HepG2 (cell line): ENCODE data around the gene WWC2.

Experiments used
- CBX2 ChIP-seq, 2 experiments: fragments of 200-600 bp in 1 of 2; sonication (generic); formaldehyde crosslinking in 1 of 2; IDR thresholded peaks; 2 replicates each; pipeline versions ENCODE4 v1.7.0 to v1.8.1; 2018 to 2022; ENCODE audit warnings: low read depth in 2 of 2, low read length in 1 of 2, mild to moderate bottlenecking in 1 of 2, missing genetic modification reagents in 1 of 2
- CTCF ChIP-seq: sonication (generic); formaldehyde crosslinking; IDR thresholded peaks from 2 replicates; pipeline ENCODE4 v1.5.0; 2020; ENCODE audit warnings: mild to moderate bottlenecking, missing genetic modification reagents, moderate library complexity
- EP300 ChIP-seq, 3 experiments: sonication (generic) in 1 of 3; formaldehyde crosslinking in 1 of 3; IDR thresholded peaks; 2 replicates each; pipeline versions ENCODE4 v1.5.1 to v1.6.1; 2011 to 2020; ENCODE audit warnings: low read depth in 2 of 3, low read length in 2 of 3, borderline replicate concordance in 1 of 3, improper control_type of control experiment in 1 of 3, mild to moderate bottlenecking in 1 of 3, missing genetic modification reagents in 1 of 3, moderate library complexity in 1 of 3
- FOXM1 ChIP-seq: sonication (generic); formaldehyde crosslinking; IDR thresholded peaks from 2 replicates; pipeline ENCODE4 v1.5.0; 2020; ENCODE audit warnings: missing genetic modification reagents
- GABPA ChIP-seq, 2 experiments: IDR thresholded peaks; 2 replicates each; pipeline ENCODE4 v1.6.1; 2011 to 2016; ENCODE audit warnings: low read depth in 2 of 2, low read length in 1 of 2, missing biosample characterization in 1 of 2, missing genetic modification characterization in 1 of 2
- HNRNPUL1 ChIP-seq: fragments of 200-400 bp; formaldehyde crosslinking; IDR thresholded peaks from 2 replicates; pipeline ENCODE4 v1.6.1; 2017; ENCODE audit warnings: low read depth, mild to moderate bottlenecking, low read length, moderate library complexity
- MEIS1 ChIP-seq: sonication (generic); formaldehyde crosslinking; IDR thresholded peaks from 2 replicates; pipeline ENCODE4 v1.9.0; 2021; ENCODE audit warnings: mild to moderate bottlenecking, missing genetic modification reagents, moderate library complexity, borderline replicate concordance
- NCOA5 ChIP-seq: sonication (generic); formaldehyde crosslinking; IDR thresholded peaks from 2 replicates; pipeline ENCODE4 v1.4.0; 2020; ENCODE audit warnings: missing genetic modification reagents
- POLR2A ChIP-seq, 2 experiments: IDR thresholded peaks; 2 replicates each; pipeline ENCODE4 v1.6.1; 2011; ENCODE audit warnings: low read depth in 2 of 2, low read length in 2 of 2, mild to moderate bottlenecking in 1 of 2, moderate library complexity in 1 of 2; ENCODE audit not compliant: insufficient read depth in 1 of 2
- ZBTB4 ChIP-seq: sonication (generic); formaldehyde crosslinking; IDR thresholded peaks from 2 replicates; pipeline ENCODE4 v1.4.0; 2020; ENCODE audit warnings: missing genetic modification reagents, mild to moderate bottlenecking, borderline replicate concordance
- ZBTB42 ChIP-seq: sonication (generic); formaldehyde crosslinking; IDR thresholded peaks from 2 replicates; pipeline ENCODE4 v1.5.0; 2020; ENCODE audit warnings: mild to moderate bottlenecking, missing genetic modification reagents
- ZNF121 ChIP-seq: sonication (generic); formaldehyde crosslinking; IDR thresholded peaks from 2 replicates; pipeline ENCODE4 v1.5.0; 2020; ENCODE audit warnings: mild to moderate bottlenecking, missing genetic modification reagents
- ZNF605 ChIP-seq: sonication (generic); formaldehyde crosslinking; IDR thresholded peaks from 2 replicates; pipeline ENCODE4 v1.8.0; 2022; ENCODE audit warnings: mild to moderate bottlenecking, missing genetic modification reagents
- TF ChIP-seq, protein P1 (sequence below): sonication (generic); formaldehyde crosslinking; IDR thresholded peaks from 2 replicates; pipeline ENCODE4 v1.4.0; 2020; ENCODE audit warnings: missing genetic modification reagents, borderline replicate concordance

DNA sequence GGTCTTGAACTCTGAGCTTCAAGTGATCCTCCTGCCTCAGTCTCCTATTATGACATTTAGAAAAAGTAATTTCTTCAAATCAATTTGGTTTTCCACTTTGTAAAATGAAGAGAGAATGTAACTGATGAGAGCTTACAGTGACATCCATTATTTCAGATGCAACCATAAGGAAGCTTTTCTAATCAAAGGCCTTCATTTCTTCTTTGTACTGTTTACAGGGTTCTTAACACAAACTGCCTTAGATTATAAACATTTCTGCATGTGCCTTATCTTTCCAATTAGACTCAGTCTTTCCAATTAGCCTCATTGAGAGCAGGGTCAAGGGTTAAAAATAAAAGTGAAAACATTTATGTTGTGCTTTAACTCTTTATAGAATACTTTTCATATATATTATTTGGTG lies 71.8 kb downstream of the WWC2 start:
- no peak for TF ChIP-seq ZBTB42 (CRISPR knock-in tag)
- no peak for TF ChIP-seq MEIS1
- TF ChIP-seq CBX2 (IDR thresholded peaks at IDR 0.05; ENCODE audit: low read depth, low read length), result no peak
- TF ChIP-seq CBX2 (CRISPR knock-in tag; IDR thresholded peaks at IDR 0.05; ENCODE audit: low read depth), result no peak
- TF ChIP-seq EP300 (IDR thresholded peaks at IDR 0.05; ENCODE audit: low read depth in 2 of 2, low read length in 2 of 2), result no peak
- TF ChIP-seq EP300 (CRISPR knock-in tag; IDR thresholded peaks at IDR 0.05; ENCODE audit: borderline replicate concordance), result no peak
- no peak for TF ChIP-seq CTCF (CRISPR knock-in tag)
- no peak for TF ChIP-seq POLR2A (IDR thresholded peaks at IDR 0.05; ENCODE audit: insufficient read depth in 1 of 2, low read depth in 2 of 2, low read length in 2 of 2)
- TF ChIP-seq HNRNPUL1, result no peak
- TF ChIP-seq ZNF605 (CRISPR knock-in tag), result no peak
- TF ChIP-seq, protein P1, sequence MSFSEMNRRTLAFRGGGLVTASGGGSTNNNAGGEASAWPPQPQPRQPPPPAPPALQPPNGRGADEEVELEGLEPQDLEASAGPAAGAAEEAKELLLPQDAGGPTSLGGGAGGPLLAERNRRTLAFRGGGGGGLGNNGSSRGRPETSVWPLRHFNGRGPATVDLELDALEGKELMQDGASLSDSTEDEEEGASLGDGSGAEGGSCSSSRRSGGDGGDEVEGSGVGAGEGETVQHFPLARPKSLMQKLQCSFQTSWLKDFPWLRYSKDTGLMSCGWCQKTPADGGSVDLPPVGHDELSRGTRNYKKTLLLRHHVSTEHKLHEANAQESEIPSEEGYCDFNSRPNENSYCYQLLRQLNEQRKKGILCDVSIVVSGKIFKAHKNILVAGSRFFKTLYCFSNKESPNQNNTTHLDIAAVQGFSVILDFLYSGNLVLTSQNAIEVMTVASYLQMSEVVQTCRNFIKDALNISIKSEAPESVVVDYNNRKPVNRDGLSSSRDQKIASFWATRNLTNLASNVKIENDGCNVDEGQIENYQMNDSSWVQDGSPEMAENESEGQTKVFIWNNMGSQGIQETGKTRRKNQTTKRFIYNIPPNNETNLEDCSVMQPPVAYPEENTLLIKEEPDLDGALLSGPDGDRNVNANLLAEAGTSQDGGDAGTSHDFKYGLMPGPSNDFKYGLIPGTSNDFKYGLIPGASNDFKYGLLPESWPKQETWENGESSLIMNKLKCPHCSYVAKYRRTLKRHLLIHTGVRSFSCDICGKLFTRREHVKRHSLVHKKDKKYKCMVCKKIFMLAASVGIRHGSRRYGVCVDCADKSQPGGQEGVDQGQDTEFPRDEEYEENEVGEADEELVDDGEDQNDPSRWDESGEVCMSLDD (CRISPR knock-in tag), result no peak
- no peak for TF ChIP-seq FOXM1 (CRISPR knock-in tag)
- no peak for TF ChIP-seq ZBTB4 (CRISPR knock-in tag)
- TF ChIP-seq ZNF121 (CRISPR knock-in tag), result no peak
- no peak for TF ChIP-seq GABPA (IDR thresholded peaks at IDR 0.05; ENCODE audit: low read depth, low read length)
- no peak for TF ChIP-seq GABPA (CRISPR knock-in tag; IDR thresholded peaks at IDR 0.05; ENCODE audit: low read depth)
- no peak for TF ChIP-seq NCOA5 (CRISPR knock-in tag)
